Fibroblast of lung (primary cell): ENCODE measurements around the gene EIF3K. TPM values are rescaled to one million over a fixed set of nuclear protein-coding genes. Genes with fewer than 3 reads are reported as not detected.

Experiments used
- DNase-seq, 2 donors: peaks; one replicate each; pipeline versions ENCODE4 v3.0.0 to v3.0.0-alpha.2; 2010; ENCODE audit warnings: low read depth in 2 of 2
- H2AFZ ChIP-seq: 2 replicates; pipeline ENCODE4 v1.5.1; 2012; ENCODE audit warnings: low read length, control low read depth, inconsistent platforms
- H3K27ac ChIP-seq: 2 replicates; pipeline ENCODE4 v1.5.1; 2011; ENCODE audit warnings: low read length, control low read depth; ENCODE audit not compliant: insufficient read depth
- H3K27me3 ChIP-seq: 2 replicates; pipeline ENCODE4 v1.5.1; 2011; ENCODE audit warnings: mild to moderate bottlenecking, low read length; ENCODE audit not compliant: control insufficient read depth, insufficient read depth
- H3K36me3 ChIP-seq: 2 replicates; pipeline ENCODE4 v1.5.1; 2011; ENCODE audit warnings: low read length; ENCODE audit not compliant: control insufficient read depth, insufficient read depth
- H3K4me1 ChIP-seq: 2 replicates; pipeline ENCODE4 v1.5.1; 2011; ENCODE audit warnings: low read length; ENCODE audit not compliant: control insufficient read depth, insufficient read depth; ENCODE audit errors: extremely low read depth
- H3K4me2 ChIP-seq: 2 replicates; pipeline ENCODE4 v1.5.1; 2011; ENCODE audit warnings: low read length, control low read depth; ENCODE audit not compliant: insufficient read depth; ENCODE audit errors: extremely low read depth
- H3K4me3 ChIP-seq, 4 experiments: fragments of 200-600 bp in 1 of 4; sonication (generic) in 1 of 4; replicated peaks in 1 of 4; 2 replicates each; pipeline ENCODE4 v1.5.1; 2011 to 2016; ENCODE audit warnings: low read length in 4 of 4, low read depth in 3 of 4, mild to moderate bottlenecking in 3 of 4, control low read depth in 2 of 4, inconsistent platforms in 1 of 4, mixed read lengths in 1 of 4; ENCODE audit not compliant: insufficient read depth in 1 of 4; ENCODE audit errors: control extremely low read depth in 1 of 4
- H3K79me2 ChIP-seq: 2 replicates; pipeline ENCODE4 v1.5.1; 2012; ENCODE audit warnings: mild to moderate bottlenecking, low read length, inconsistent platforms; ENCODE audit not compliant: control insufficient read depth, insufficient read depth
- H3K9ac ChIP-seq: 2 replicates; pipeline ENCODE4 v1.5.1; 2011; ENCODE audit warnings: mild to moderate bottlenecking, low read length, control low read depth; ENCODE audit not compliant: insufficient read depth
- H3K9me3 ChIP-seq: 2 replicates; pipeline ENCODE4 v1.5.1; 2012; ENCODE audit warnings: low read depth, low read length; ENCODE audit not compliant: control insufficient read depth, insufficient read depth
- H4K20me1 ChIP-seq: 2 replicates; pipeline ENCODE4 v1.5.1; 2011; ENCODE audit warnings: low read length; ENCODE audit not compliant: control insufficient read depth, insufficient read depth; ENCODE audit errors: extremely low read depth
- EZH2 ChIP-seq: IDR thresholded peaks from 2 replicates; pipeline ENCODE4 v1.5.1; 2012; ENCODE audit warnings: low read length, control low read depth, mild to moderate bottlenecking; ENCODE audit errors: missing control alignments
- polyA plus RNA-seq, 2 donors: library from polyadenylated mRNA; depleted of rRNA in 1 of 2; stranded (reverse) in 1 of 2; unstranded in 1 of 2; fragments of >200 nt; gene quantifications; 2 replicates each; pipeline ENCODE4 v1.2.1, GENCODE V29; 2011 to 2012; ENCODE audit warnings: missing spikeins in 1 of 2
- total RNA-seq: library from RNA; depleted of rRNA; stranded (reverse); fragments of >200 nt; gene quantifications from 2 replicates; pipeline ENCODE4 v1.2.1, GENCODE V29; 2014
- TF ChIP-seq, protein P1 (sequence below), 2 donors: IDR thresholded peaks in 1 of 2; conservative IDR thresholded peaks in 1 of 2; 1 replicate in 1 of 2; 2 replicates in 1 of 2; pipeline ENCODE4 v1.5.1; 2011 to 2012; ENCODE audit warnings: low read length in 2 of 2, control low read depth in 1 of 2, inconsistent platforms in 1 of 2, low read depth in 1 of 2, mild to moderate bottlenecking in 1 of 2

EIF3K gene
- total and polyA plus RNA-seq, 2 donors (not counting 1 experiment from before 2014, with no cell fraction given), result 171 to 198 TPM

GRCh38 chr19:38616265-38616664, 2.7 kb upstream of the EIF3K start:
- Histone ChIP-seq H4K20me1 (no peaks in the 10 kb centered on the region), H3K9ac (no peak overlapping the region), H3K36me3 (peaks cover 6% of the 10 kb centered on the region), H3K9me3 (no peaks in the 10 kb centered on the region), H2AFZ (no peak overlapping the region), H3K4me1 (peaks cover 12% of the 10 kb centered on the region), H3K27ac (no peak overlapping the region), H3K27me3 (no peaks in the 10 kb centered on the region), H3K4me2 (no peak overlapping the region), H3K79me2 (peaks cover 14% of the 10 kb centered on the region), H3K4me3 (no peak overlapping the region)
- TF ChIP-seq, protein P1, sequence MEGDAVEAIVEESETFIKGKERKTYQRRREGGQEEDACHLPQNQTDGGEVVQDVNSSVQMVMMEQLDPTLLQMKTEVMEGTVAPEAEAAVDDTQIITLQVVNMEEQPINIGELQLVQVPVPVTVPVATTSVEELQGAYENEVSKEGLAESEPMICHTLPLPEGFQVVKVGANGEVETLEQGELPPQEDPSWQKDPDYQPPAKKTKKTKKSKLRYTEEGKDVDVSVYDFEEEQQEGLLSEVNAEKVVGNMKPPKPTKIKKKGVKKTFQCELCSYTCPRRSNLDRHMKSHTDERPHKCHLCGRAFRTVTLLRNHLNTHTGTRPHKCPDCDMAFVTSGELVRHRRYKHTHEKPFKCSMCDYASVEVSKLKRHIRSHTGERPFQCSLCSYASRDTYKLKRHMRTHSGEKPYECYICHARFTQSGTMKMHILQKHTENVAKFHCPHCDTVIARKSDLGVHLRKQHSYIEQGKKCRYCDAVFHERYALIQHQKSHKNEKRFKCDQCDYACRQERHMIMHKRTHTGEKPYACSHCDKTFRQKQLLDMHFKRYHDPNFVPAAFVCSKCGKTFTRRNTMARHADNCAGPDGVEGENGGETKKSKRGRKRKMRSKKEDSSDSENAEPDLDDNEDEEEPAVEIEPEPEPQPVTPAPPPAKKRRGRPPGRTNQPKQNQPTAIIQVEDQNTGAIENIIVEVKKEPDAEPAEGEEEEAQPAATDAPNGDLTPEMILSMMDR (conservative IDR thresholded peaks at IDR 0.05 in 1 of 2, IDR thresholded peaks at IDR 0.05 in 1 of 2; ENCODE audit: low read depth in 1 of 2, low read length in 2 of 2), result no peak
- no peak for TF ChIP-seq EZH2
- no peak for DNase-seq

DNA sequence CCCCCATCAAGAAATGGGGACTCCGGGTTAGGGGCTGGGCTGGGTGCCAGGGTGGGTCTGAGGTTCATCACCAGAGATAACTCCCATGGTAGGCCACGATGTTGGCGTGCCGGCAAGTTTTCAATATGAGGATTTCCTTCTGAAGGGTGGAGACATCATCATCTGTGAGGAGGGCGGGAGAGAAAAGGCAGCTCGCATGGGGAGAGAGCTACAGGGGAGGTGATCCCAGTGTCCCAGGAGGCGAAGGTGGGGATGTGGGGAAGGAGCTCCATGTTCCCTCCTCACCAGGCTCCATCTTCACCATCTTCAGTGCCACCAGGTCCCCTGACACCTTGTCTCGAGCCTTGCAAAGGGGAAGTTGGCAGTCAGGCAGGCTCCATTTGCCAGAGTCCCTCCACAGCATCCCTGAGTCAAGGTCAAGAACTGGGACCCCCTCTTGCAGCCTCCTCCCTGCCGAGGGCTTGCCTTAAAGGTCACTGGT, 1.7 kb upstream of the EIF3K start:
- Histone ChIP-seq H3K4me2 (no peak overlapping the region), H3K27ac (no peak overlapping the region), H4K20me1 (no peaks in the 10 kb centered on the region), H3K4me1 (peaks cover 12% of the 10 kb centered on the region), H3K27me3 (no peaks in the 10 kb centered on the region), H3K4me3 (no peak overlapping the region), H3K9me3 (no peaks in the 10 kb centered on the region), H2AFZ (peak overlapping the region; percentile 20), H3K9ac (no peak overlapping the region), H3K36me3 (peaks cover 9% of the 10 kb centered on the region), H3K79me2 (peaks cover 14% of the 10 kb centered on the region)
- no peak for DNase-seq
- TF ChIP-seq, protein P1 (conservative IDR thresholded peaks at IDR 0.05 in 1 of 2, IDR thresholded peaks at IDR 0.05 in 1 of 2; ENCODE audit: low read depth in 1 of 2, low read length in 2 of 2), result no peak
- TF ChIP-seq EZH2, result no peak

DNA sequence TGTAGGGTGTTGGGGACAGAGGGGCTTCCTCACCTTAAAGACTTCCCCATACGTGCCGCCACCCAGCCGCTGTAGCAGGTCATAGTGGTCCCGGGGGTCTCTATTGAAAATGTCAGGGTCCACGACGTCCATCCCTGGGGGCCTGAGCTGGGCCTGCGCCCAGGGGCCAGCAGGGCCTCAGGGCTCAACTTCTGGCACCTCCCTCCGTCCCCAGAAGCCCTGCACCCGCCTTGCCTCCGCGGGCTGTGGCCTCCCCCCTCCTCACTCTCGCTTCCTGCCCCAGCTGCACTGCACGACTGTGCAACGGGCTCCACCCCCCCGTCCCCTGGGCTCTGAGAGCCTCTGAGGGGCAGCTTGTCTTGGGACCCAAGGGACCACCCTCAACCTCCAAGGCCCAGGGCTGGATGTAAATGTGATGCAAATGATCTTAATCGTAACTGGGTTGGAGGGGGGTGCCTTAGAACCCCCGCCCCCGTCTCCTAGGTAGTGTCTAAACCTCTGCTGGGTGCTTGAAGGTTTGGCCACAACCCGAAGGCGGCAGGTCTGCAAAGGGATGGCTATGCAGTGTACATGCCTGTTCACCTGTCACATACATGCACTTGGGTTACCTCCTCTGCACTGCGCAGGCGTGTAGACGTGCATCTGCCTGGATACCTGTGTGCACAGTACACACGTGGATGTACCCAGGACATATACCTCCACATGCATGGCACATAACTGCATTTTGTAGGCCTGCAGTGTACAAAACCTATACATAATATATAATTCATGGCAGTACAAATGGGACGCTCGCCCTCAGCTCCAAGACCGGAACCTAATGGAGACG, 1.0 kb upstream of the EIF3K start, which contains the start of gene MAP4K1:
TSS of gene MAP4K1 (minus strand) at position 190 of the 826 bp plus-strand sequence. CDS start at position 132, 58 bp downstream.
- Histone ChIP-seq H3K4me1 (peaks cover 12% of the 10 kb centered on the region), H2AFZ (peak within 1 kb of the TSS; percentile 77), H3K4me2 (peak within 1 kb of the TSS; percentile 82), H3K27me3 (no peaks in the 10 kb centered on the region), H3K36me3 (peaks cover 9% of the 10 kb centered on the region), H3K4me3 (peak within 1 kb of the TSS; percentile 38 to 100 (median 70)), H3K27ac (peak within 1 kb of the TSS; percentile 13), H3K79me2 (peaks cover 14% of the 10 kb centered on the region), H3K9me3 (no peaks in the 10 kb centered on the region), H4K20me1 (no peaks in the 10 kb centered on the region), H3K9ac (peak within 1 kb of the TSS; percentile 21)
- TF ChIP-seq, protein P1 (conservative IDR thresholded peaks at IDR 0.05 in 1 of 2, IDR thresholded peaks at IDR 0.05 in 1 of 2; ENCODE audit: low read depth in 1 of 2, low read length in 2 of 2), result no peak
- TF ChIP-seq EZH2, result no peak
- DNase-seq, result no peak
